GM19438 (cell line): ENCODE results near the gene TNFAIP3.
A peak's percentile ranks its signal among the peaks of the same experiment; 100 is the strongest.

Source experiments
- ATAC-seq: cut with Tn5 transposase; IDR thresholded peaks from one replicate; pipeline ENCODE4 v1.9.1; 2021; ENCODE audit warnings: low read depth; ENCODE audit not compliant: unreplicated experiment

TNFAIP3 gene

DNA sequence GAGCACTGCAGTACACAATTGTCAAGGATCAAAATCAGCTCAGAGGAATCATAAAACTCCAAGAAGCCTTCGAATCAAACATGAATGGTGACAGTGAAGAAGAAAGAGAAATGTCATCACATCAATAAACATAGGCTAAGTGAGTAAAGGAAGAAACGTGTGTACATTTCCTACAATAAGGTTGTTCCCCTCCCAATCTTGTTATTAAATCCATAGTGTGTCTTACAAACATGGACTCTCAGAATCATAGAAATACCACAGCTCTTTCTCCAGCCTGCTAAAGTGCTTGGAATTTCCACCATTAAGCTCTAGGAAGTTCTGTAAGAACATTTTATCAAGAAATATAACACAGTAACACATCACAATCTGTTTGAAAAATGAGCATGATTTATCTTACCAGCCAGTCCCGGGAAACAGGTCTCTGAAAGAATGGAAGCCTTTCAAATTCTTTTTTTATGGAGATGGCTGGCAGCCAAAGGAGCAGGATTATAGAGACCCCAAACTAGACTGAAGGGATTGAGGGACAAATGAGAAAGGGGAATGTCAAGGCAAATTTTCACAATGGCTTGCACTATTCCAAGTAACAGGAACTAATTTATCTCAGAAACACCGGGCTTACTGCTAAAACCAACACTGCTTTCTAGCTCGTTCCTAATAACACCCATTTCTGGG is 4.5 kb upstream of the TNFAIP3 start:
- no peak for ATAC-seq

DNA sequence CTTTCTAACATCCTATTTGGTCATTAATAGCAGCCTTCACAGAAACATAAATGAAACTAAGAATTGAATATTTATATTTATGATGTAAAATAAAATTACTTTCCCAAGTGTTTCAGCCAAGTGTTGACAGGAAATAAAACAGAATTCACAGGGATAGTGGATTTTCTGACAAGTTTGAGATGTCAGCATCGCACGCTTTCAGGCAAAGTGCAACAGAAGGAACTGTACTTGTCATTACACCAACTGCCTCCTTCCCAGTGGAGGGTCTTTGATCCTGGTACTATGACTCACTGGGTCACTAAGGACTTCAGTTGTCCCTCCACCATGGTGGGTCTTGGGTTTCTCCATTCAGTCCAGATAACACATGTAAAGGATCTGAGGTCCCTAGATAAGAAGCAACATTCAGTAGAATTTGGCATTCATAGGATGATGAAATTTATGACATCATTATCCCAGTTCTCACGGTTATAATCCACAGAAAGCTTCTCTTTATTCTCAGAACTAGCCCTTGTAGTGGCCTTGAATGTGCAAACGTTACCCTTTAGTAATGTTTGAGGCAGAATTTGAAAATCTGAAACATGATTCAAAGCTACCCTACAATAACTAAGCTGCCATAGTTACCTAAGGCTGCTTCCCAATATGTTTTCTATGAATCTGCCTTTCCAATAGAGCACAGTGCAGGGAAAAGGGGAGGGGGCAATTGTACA is 3.8 kb upstream of the TNFAIP3 start:
- no peak for ATAC-seq

DNA sequence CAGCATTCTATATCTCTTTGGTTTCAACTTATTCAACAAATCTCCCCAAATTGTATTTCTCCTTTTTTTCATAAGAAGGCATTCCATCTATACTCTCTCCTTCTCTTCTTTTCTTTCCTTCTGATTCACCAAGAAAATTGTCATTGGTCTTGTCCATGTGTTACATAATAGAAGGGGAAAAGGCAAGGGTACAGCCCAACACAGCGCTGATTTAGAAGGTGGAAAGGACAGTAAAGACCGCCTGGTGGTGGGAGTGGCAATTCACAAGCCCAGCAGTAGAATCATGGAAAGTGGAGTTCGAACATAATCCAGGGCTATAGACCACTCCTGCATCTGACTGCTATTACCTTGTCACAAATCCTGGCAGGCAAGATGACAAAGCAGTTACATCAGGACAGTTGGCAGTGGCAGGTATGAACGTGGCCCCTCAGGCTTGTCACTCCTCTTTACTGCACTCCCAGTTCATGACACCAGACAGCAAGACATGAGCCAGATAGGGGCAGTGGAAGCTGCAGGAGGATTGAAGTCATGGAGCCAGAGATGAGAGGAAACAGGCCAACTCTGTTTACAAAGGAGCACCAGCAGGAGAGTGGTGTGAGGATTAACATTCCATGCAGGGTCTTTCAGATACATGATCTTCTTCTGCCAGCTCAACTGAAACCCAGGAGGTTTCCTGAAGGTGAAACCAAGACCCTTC is 2.1 kb upstream of the TNFAIP3 start:
- ATAC-seq: no peak

DNA sequence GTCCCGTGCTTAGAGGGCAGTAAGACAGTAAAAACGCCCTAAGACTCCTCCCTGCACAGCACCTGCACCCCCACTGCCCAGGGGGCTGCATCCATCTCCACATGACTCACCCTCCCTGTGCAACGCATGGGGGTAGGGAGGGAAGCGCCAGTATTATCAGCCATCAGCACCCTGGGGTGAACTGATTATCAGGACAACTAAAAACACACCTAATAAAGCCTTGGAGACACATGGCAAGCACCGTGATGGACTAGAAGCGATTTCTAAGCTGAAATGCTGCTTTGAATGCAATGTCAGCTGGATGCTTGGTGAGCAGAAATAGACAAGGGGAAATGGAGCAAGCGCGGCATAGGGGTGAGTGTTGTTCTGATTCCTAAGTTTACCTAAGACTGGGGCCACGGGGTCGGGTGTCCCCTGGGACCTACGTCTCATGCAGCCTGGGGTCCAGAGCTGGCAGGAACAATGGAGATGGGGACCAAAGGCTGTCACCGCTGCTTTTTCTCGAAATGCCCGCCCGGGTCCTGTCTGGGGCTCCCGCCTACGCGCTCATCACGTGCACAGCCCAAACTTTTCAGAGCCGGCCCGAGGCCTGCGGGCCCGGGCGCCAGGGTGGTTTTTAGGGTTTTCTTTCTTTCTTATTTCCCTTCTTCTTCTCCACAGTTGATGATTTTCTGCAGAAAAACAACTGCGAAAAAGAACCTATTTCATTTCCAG is 702 bp upstream of the TNFAIP3 start:
- peak; percentile 14 for ATAC-seq

DNA sequence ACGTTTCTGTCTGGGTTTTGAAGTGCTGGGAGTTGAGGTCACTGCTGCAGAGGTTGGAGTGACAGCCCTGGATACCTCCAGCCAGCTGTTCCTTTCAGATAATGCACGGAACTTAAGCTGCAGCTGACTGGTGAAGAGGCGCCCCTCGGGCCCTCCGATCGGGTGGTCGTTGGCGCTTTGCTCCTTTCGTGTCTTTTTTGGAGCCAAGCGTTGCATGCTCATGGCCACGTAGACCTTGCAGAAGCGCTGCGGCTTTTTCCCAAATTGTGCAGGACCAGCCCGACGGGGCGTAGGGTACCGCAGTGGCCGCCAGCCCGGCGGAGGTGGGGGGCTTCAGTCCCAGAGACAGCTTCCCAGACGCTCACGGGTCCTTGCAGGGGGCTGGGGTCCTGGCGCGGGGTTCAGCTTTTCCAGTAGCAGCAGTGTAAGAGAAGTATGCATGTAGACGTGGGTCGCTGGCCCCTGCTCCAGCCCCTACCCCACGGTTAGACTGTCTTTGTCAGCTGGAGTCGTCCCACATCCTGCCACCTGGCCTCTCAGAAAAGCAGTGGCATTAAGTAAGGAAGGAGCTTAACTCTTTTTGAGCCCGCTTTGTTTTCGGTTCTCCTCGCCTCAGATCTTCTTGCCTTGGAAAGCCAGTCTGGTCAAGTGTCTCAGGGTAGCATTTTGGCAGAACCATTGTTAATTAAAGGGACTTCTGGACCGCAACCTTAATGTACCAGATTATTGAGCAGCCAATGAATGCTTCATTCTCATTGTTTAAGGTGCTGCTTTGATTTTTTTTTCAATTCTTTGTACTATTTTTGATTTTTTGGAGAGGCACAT is 838 bp downstream of the TNFAIP3 start:
- peak; percentile 25 for ATAC-seq

DNA sequence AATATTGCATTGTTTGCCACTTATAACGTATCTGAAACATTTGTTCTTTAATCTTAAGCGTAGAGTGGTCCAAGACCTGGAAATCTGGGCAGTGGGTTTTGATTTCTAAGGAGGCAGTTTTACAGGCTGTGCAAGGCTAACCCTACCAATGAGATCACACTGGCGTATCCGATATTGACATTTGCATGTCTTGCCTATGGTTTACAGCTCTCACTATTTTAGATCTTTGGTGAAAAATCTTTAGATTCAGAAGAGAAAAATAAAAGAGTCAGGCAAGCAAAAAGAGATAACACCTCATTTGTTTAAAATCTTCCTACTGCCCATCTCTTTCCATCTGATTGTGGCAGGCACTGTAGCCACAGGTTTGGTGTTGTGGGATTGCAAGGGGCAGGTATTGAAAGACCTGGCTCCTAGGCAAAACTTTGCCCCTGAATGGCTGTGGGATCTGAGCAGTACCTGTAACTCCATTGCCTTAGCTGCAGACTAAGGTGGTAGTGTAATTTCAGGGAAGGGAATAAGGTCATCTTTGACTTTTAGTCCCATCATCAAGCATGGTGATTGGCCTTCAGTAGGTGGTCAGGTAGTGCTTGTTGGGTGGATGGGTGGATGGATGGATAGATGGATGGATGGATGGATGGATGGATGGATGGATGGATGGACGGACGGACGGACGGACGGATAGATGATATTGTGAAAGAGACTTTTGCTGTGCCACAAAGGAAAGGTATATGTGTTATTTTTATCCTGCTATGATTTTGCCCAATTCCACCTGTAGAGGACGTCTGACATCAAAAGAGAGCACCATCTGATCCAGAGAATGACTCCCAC is 1.9 kb downstream of the TNFAIP3 start:
- no peak for ATAC-seq

DNA sequence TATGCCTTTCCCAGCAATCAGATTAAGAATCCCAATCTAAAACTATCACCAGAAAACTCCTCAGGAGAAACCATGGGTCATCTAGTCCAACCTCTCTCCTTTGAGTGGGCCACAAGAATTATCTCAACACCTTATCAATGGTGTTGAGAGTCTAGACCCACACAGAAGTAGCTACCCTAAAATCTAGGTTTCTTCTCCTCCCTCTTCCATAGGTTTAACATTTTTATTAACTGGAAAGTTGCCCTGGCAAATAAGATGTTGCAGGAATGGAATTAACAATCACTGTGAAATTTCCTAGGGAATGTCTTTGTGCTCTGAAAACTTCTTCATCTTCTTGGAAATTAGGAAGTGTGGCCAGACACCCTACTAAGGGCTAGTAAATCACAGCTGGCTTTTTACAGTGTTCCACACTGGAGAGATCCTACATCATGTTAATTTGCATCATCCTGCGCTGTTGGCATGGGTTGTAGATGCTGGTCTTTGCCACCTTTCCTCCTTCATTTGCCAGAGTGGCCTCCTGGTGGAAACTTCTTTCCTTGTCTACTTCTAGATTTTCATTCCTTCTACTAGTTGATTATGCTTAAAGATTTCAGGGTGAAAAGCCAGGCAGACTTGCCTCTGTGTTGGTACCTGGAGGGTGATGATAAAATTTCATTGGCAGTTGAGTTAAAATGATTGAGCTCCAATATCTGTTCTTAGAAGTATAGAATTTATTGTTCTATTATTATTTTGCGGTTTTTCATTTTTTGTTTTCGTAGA is 2.7 kb downstream of the TNFAIP3 start:
- no peak for ATAC-seq

DNA sequence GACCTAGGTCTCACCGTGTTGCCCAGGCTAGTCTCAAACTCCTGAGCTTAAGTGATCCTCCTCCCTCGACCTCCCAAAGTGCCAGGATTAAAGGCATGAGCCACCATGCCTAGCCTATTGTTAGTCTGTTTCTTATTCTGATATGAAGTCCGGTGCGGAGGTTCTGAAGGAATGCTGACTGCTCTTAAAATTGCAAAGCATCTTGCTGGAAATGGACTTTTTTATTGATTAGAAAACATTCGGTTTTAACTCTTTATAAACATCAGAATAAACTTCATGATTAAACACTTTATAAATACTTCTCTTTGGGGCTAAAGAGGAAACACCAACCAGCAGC is 3.2 kb downstream of the TNFAIP3 start:
- ATAC-seq: no peak

DNA sequence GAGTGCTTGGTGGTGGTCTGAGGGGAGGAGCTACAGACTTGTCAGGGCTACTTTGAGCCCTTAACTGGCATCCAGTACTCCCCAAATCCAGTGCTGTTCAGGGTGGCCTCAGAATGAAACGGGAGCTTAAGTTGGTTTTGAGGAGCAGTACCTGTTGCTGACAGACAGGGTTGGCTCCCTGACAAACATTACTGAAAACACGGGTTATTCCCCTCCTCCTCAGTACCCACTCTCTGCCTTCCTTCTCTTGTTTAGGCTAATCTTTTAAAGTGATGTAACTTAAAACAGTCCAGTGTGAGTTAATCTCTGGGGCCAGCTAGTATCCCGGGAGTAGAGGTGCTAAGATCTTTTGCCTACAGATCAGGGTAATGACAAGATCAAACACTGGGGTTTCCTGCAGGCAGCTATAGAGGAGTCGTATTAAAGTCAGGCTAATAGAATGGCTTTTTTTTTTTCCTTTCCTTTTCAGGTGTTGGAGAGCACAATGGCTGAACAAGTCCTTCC is 3.7 kb downstream of the TNFAIP3 start:
- ATAC-seq: peak; percentile 23

DNA sequence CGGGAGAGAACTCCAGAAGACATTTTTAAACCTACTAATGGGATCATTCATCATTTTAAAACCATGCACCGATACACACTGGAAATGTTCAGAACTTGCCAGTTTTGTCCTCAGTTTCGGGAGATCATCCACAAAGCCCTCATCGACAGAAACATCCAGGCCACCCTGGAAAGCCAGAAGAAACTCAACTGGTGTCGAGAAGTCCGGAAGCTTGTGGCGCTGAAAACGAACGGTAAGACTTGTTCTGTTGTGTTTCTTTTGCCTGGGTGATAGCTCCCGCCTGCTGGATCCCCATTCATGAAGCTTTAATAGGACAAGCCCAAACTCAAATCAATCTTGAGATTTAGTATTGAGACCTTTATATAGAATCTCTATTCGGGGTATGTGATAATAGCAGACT is 4.2 kb downstream of the TNFAIP3 start:
- ATAC-seq: no peak

DNA sequence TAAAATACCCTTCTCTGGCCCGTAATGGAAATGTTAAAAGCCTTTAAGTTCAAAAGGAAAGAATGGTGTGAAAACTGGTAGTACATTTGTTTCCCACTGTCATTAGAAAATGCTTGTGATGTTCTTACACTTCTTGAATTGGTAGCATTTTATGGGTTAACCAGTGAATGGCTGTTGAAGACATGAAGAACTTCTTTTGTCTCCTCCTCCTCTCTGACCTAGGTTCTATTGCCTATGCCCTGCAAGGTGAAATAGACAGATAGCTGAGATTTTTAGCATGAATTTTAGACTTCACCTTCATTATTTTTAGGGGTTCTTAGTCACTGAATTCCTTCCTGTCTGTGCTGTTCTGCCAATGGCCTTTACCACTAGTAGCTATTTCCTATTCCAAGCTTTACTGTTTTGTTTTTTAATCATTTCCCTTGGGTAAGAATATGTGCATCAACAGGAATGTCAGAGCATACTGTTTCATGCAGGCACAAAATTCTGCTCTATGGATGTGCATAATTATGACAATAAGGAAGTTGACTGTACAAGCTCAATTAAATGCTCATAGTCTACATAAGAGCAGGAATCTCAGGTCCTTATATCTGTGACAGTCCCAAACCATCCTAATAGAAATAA is 4.9 kb downstream of the TNFAIP3 start:
- no peak for ATAC-seq

DNA sequence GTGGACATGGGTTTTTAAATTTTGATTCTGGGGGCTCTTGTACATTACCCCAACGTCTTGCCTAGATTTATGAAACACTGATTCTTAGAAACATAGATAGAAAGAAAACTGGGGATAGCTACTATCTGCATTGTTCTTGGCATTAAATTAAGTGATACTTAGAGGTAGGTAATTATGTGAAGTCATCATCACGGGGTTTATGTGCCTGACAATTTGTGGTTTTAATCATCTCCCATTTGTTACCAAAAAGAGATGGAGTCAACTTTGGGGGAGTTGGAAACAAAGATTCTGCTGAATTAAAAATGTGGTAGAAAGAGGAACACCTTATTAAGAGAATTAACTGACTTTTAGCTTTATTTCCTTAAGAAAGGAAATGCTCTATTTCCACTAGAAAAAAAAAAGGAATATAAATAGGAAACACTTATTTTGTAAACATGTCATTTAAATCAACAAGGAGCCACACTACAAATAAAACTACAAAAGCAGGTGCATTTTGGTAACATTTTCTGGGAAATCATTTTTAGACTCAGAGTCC is 5.6 kb downstream of the TNFAIP3 start:
- ATAC-seq: no peak

DNA sequence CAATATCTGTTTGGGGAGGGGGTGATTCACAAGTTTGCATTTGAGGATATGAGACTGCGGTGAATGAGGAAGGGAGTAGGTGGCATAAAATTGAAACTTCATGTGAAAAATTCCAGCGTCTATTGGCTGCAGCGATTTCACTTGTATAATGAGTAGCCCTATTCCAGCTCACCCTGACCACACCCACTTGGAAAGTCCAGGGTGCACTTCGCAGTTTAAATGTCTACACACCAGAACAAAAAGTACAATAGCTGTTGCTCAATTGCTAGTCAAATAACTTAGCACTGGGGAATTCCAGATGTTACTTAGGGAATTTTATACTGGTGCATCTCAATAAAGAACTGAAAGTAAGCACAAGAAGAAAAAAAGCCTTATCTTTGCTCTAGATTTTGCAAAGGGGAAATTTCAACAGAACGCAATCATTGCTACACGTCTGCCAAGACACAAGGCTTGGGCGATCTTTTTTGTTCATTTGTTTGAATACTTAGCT is 6.3 kb downstream of the TNFAIP3 start:
- ATAC-seq: no peak

DNA sequence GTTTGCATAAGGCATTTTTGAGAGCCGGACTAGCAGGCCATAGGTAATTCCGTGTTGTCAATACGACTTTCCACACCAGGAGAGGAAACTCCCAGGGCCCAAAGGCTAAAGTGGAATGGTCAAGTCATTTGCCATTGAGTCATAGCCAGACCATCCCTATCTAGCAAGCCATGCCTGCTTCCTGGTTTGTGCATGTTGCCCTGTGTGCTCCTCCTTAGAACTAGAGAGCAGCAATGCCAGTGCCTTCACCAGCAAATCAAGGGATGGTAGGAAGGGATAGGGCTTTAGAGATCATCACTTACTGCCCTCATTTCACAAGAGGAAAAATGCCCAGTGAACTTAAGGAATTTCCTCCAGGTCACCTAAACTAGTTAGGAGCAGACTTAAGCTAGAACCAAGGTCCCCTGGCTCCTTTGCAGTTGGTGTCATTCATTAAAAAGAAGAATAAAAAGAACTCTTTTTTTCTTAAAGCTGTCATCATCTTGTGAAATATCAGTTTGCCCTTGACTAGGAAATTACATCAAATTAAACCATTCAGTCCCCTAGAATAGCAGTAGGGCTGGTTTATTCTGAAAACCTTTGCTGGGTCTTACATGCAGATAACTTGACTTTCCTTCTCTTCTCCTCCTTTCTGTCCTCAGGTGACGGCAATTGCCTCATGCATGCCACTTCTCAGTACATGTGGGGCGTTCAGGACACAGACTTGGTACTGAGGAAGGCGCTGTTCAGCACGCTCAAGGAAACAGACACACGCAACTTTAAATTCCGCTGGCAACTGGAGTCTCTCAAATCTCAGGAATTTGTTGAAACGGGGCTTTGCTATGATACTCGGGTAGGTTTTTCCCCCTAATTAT is 7.4 kb downstream of the TNFAIP3 start:
- ATAC-seq: no peak

DNA sequence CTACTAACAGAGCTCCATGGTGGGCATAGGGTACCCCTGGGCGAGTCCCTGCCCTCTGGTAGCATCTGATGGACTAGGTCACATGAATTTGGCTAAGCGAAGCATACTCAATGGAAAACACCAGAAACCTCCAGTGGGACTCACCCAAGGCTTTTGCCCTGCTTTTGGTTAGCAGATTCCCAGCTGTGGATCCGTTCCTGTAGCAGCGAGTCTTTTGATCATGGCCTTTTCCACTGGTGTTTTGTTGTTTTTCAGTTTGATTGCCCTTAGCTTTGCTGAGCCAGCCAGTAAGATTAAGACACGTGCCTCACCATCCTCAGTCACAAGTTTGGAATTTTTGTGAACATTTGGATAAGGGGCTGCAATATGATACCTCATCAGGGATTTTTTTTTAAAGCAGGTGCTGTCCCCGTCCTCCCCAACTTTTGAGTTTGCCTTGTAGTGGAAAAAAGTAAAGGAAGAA is 8.0 kb downstream of the TNFAIP3 start:
- no peak for ATAC-seq

DNA sequence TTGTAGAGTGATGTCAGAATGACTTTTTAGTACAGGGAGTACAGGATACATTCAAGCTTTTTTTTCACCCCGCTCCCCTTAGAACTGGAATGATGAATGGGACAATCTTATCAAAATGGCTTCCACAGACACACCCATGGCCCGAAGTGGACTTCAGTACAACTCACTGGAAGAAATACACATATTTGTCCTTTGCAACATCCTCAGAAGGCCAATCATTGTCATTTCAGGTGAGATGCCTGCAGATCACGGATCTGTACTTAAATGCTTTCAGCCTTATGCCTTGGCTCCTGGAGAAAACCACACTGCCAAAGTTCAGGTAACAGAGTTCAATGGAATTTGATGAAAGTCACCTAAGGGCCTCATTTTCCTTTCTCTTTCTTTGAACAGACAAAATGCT is 8.5 kb downstream of the TNFAIP3 start:
- ATAC-seq: no peak

DNA sequence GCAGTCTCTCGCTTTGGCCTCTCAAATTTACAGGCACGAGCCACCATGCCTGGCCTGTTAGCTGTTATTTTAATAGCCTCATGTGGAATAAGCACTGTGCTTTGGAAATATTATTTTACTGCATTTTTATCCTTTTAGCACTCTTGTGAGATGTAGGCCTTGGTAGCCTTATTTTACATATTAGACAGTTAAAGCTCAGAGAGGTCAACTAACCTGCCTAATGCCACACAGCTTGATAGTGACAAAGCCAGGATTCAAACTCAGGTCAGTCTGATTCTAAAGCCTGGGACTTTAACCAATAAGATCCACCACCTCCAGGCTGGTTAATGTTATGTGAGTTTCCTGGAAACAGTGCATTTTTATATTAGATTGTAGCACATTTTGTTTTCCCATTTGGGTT is 9.5 kb downstream of the TNFAIP3 start:
- no peak for ATAC-seq
